Effector memory CD8-positive, alpha-beta T cell (primary cell): ENCODE data around the gene SLC5A10.

Experiments
- ATAC-seq: fragments of 150-1000 bp; cut with Tn5 transposase; replicated peaks from 2 replicates; pipeline ENCODE4 v1.10.0; 2021; ENCODE audit warnings: mild to moderate bottlenecking, moderate library complexity
- DNase-seq, 3 experiments: peaks; one replicate each; pipeline ENCODE4 v3.0.0; 2021
- H3K27ac Mint-ChIP-seq, 2 donors: one replicate each; pipeline ENCODE4 v1.8.0; 2022; ENCODE audit warnings: mild to moderate bottlenecking in 2 of 2, mixed read lengths in 2 of 2, moderate library complexity in 2 of 2
- H3K27me3 Mint-ChIP-seq, 2 donors: one replicate each; pipeline ENCODE4 v1.8.0; 2022; ENCODE audit warnings: mixed read lengths in 2 of 2
- H3K36me3 Mint-ChIP-seq: one replicate; pipeline ENCODE4 v1.8.0; 2022; ENCODE audit warnings: mild to moderate bottlenecking, moderate library complexity, mixed read lengths; ENCODE audit not compliant: insufficient read depth
- H3K4me1 Mint-ChIP-seq, 2 donors: one replicate each; pipeline ENCODE4 v1.8.0; 2022; ENCODE audit warnings: low read depth in 2 of 2, mixed read lengths in 2 of 2
- H3K4me3 Mint-ChIP-seq, 2 donors: one replicate each; pipeline ENCODE4 v1.8.0; 2022; ENCODE audit warnings: mild to moderate bottlenecking in 2 of 2, mixed read lengths in 2 of 2, moderate library complexity in 2 of 2
- H3K9me3 Mint-ChIP-seq, 2 donors: one replicate each; pipeline ENCODE4 v1.8.0; 2022; ENCODE audit warnings: mixed read lengths in 2 of 2

The SLC5A10 gene

DNA sequence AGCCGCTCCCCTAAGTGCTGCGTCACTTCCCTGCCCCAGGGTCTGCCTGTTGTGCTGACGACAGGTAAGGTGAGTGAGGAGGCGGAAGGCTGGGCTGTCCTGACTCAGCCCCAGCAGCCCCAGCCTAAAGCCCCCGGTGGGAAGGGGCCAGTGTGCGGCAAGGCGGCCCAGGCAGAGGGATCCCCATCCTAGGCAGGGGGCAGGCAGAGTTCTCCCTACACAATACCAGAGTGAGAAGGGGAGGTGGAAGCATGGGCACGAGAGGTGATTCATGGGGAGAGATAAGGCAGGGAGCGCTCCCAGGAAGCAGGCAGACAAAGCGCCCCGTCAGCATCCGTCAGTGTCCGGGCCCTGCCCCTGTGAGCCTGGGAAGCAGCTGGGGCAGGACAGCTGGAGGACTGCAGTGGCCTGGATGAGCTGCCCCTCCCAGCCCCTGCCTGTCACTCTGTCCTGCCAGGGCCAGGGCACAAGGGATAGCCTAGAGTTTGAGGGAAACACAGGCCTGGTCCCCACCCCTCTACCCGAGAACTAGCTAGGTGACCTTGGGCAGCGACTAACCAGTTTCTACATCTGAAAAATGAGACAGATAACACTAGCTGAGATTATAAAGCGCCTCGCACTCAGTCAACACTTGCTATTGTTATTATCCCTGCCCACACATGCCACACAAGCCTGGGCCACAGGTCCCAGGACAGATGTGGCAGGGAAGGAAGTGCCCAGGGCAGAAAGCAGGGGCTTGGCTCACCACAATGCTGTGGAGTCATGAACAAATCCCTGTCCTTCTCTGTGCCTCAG is 48.8 kb downstream of the SLC5A10 start:
- no peak for DNase-seq
- peaks cover 8% of the 10 kb centered on the region for H3K36me3 Mint-ChIP-seq

GRCh38 chr17:19001907-19002590 is 50.1 kb downstream of the SLC5A10 start:
- Mint-ChIP-seq H3K4me1 (peaks cover 22 to 31% of the 10 kb centered on the region in 2 donors), H3K9me3 (no peaks in the 10 kb centered on the region), H3K27ac (peak overlapping the region in 1 of 2 donors; percentile 46), H3K36me3 (peaks cover 10% of the 10 kb centered on the region), H3K4me3 (peak overlapping the region; percentile 24 to 86), H3K27me3 (no peaks in the 10 kb centered on the region)
- no peak for ATAC-seq
- DNase-seq, result no peak

More for the DNA sequence above, 48.8 kb downstream of the SLC5A10 start:
- H3K27ac Mint-ChIP-seq, result no peak overlapping the region
- peaks cover 25 to 35% of the 10 kb centered on the region in 2 donors for H3K4me1 Mint-ChIP-seq
- H3K27me3 Mint-ChIP-seq, result no peaks in the 10 kb centered on the region
- H3K9me3 Mint-ChIP-seq, result no peaks in the 10 kb centered on the region
- ATAC-seq, result no peak
- H3K4me3 Mint-ChIP-seq, result no peak overlapping the region

DNA sequence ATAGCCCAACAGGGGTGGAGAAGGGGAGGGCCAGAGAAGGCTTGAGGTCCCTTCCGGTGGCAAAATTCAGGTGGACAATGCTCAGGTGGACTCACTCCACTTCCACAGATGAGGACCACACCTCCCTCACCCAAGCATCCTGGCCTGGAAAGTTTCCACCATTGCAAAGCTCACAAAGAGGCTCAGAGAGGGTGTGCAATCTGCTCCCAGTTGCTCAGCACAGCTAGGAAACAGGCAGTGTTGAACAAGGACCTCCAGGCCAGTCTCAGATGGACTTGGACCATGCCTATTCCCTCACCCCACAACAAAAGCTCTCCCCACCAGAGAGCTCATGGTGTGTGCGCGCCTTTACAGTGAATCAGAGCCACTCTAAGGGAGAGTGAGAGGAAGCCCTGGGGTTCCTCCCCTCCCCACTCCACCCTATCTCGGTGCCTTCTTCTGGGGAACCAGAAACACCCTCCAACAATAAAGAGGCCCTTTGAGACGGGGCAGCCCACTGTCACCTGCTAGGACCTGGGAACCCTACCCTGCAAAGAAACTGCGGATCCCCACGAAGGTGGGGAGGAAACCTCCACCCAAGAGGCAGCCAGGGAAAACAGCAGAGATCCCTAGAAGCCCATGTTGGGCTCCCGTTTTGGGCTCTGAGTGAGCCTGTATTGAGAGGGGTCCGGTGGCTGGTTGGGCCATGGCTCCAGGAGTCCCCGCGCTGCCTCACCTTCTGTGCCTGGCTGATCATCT is 51.0 kb downstream of the SLC5A10 start:
- Mint-ChIP-seq H3K9me3 (no peaks in the 10 kb centered on the region), H3K27me3 (no peaks in the 10 kb centered on the region), H3K36me3 (peaks cover 10% of the 10 kb centered on the region), H3K4me1 (peaks cover 22 to 27% of the 10 kb centered on the region in 2 donors), H3K27ac (peak overlapping the region; percentile 26 to 91), H3K4me3 (peak overlapping the region; percentile 86 to 88)
- no peak for DNase-seq
- no peak for ATAC-seq

DNA sequence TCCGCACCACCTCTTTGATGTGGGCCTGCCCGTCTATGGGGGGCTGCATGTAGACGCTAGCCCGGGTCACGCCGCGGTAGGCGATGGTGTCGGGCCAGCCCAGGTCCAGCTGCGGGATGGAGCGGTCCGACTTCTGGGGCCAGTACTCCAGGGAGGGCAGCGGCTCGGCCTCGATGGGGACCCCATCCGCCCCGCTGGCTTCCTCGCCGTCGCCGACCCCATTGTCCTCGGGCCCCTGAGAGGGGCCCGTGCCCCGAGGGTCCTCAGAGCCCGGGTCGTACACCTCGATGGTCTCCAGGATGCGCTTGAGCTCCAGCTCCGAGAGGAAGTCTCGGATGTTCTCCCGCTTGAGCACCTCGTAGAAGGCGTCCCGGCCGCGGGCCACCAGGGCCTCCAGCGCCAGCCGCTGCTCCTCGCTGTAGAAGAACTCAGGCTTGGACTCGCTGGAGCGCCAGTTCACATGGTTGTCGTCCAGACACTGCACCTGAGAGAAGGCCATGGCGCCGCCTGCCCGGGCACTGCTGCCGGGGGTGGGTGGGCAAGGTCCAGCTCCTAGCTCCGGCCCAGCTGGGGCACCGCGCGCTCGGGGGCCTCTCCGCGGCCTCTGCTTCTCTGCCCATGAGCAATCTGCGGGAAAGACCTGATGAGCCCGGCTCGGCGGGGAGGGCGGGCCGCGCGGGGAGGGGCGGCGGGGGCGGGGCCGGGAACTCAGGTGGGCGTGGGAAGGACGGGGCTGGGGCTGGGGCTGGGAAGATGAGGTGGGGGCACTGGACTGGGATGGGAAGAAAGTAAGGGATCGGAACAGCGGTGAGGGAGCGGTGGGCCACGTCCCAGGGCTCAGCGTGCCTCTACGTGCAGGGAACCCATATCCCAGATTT is 51.8 kb downstream of the SLC5A10 start:
- DNase-seq, result no peak
- no peaks in the 10 kb centered on the region for H3K9me3 Mint-ChIP-seq
- H3K36me3 Mint-ChIP-seq, result peaks cover 10% of the 10 kb centered on the region
- no peaks in the 10 kb centered on the region for H3K27me3 Mint-ChIP-seq
- H3K4me3 Mint-ChIP-seq, result peak overlapping the region; percentile 86 to 88
- H3K4me1 Mint-ChIP-seq, result peaks cover 22 to 27% of the 10 kb centered on the region in 2 donors
- H3K27ac Mint-ChIP-seq, result peak overlapping the region; percentile 91 to 92
- peak; percentile 8 for ATAC-seq

GRCh38 chr17:19004421-19005136 is 52.6 kb downstream of the SLC5A10 start, which contains the start of gene FAM83G:
Gene FAM83G, minus strand, starts transcription at chr17:19004764. Its CDS starts 723 bp downstream, at chr17:19004041.
- DNase-seq (peak; percentile 79 to 84 (median 80)), ATAC-seq (peak; percentile 88)
- no peaks in the 10 kb centered on the region for H3K27me3 Mint-ChIP-seq
- H3K27ac Mint-ChIP-seq, result peak within 1 kb of the TSS; percentile 91 to 92
- H3K4me3 Mint-ChIP-seq, result peak within 1 kb of the TSS; percentile 86 to 88
- H3K4me1 Mint-ChIP-seq, result peaks cover 22 to 27% of the 10 kb centered on the region in 2 donors
- H3K9me3 Mint-ChIP-seq, result no peaks in the 10 kb centered on the region
- peaks cover 10% of the 10 kb centered on the region for H3K36me3 Mint-ChIP-seq

- Mint-ChIP-seq H3K27me3 (no peaks in the 10 kb centered on the region), H3K4me1 (peaks cover 22 to 27% of the 10 kb centered on the region in 2 donors), H3K27ac (peak overlapping the region; percentile 91 to 92), H3K9me3 (no peaks in the 10 kb centered on the region), H3K36me3 (peaks cover 10% of the 10 kb centered on the region), H3K4me3 (peak overlapping the region; percentile 86 to 88)
- ATAC-seq, result no peak
- no peak for DNase-seq
Observed at GRCh38 chr17:19005137-19005773, 53.3 kb downstream of the SLC5A10 start.

GRCh38 chr17:19005789-19006430 is 53.9 kb downstream of the SLC5A10 start:
- Mint-ChIP-seq H3K27me3 (no peaks in the 10 kb centered on the region), H3K4me3 (peak overlapping the region; percentile 18 to 86), H3K27ac (peak overlapping the region; percentile 91 to 92), H3K36me3 (peaks cover 10% of the 10 kb centered on the region), H3K4me1 (peaks cover 22 to 29% of the 10 kb centered on the region in 2 donors), H3K9me3 (no peaks in the 10 kb centered on the region)
- no peak for ATAC-seq
- DNase-seq, result no peak

DNA sequence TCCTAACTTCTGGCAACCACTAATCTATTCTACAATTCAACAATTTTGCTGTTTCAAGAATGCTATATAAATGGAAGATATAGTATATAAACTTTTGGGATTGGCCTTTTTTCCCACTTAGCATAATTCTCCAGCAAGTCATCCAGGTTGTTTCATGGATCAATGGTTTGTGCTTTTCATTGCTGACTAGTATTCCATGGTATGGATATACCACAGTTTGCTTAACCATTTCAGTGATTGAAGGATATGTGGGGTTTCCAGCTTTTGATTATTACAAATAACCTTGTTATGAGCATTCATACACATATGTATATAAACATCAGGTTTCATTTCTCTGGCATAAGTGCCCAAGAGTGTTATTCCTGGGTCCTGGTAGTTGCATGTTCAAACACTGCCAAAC is 54.7 kb downstream of the SLC5A10 start:
- Mint-ChIP-seq H3K4me1 (peaks cover 17 to 28% of the 10 kb centered on the region in 2 donors), H3K27ac (peak overlapping the region; percentile 91 to 92), H3K36me3 (peaks cover 10% of the 10 kb centered on the region), H3K4me3 (no peak overlapping the region), H3K27me3 (no peaks in the 10 kb centered on the region), H3K9me3 (no peaks in the 10 kb centered on the region)
- no peak for DNase-seq
- no peak for ATAC-seq

GRCh38 chr17:19009970-19010369 is 58.0 kb downstream of the SLC5A10 start:
- Mint-ChIP-seq H3K27me3 (peaks cover 0 to 2% of the 10 kb centered on the region in 2 donors), H3K27ac (peak overlapping the region in 1 of 2 donors; percentile 11), H3K36me3 (peaks cover 7% of the 10 kb centered on the region), H3K9me3 (no peaks in the 10 kb centered on the region), H3K4me3 (no peak overlapping the region), H3K4me1 (peaks cover 0 to 9% of the 10 kb centered on the region in 2 donors)
- ATAC-seq (no peak), DNase-seq (no peak)

GRCh38 chr17:19010729-19011505 is 59.0 kb downstream of the SLC5A10 start:
- Mint-ChIP-seq H3K4me1 (peaks cover 0 to 6% of the 10 kb centered on the region in 2 donors), H3K27ac (peak overlapping the region; percentile 75 to 83), H3K27me3 (peaks cover 0 to 12% of the 10 kb centered on the region in 2 donors), H3K9me3 (no peaks in the 10 kb centered on the region), H3K36me3 (peaks cover 4% of the 10 kb centered on the region), H3K4me3 (no peak overlapping the region)
- no peak for DNase-seq
- no peak for ATAC-seq

GRCh38 chr17:19011581-19011980 is 59.6 kb downstream of the SLC5A10 start:
- Mint-ChIP-seq H3K27me3 (peaks cover under 1 to 18% of the 10 kb centered on the region in 2 donors), H3K36me3 (peaks cover 4% of the 10 kb centered on the region), H3K27ac (peak overlapping the region in 1 of 2 donors; percentile 83), H3K9me3 (no peaks in the 10 kb centered on the region), H3K4me3 (no peak overlapping the region), H3K4me1 (peaks cover 0 to 6% of the 10 kb centered on the region in 2 donors)
- DNase-seq (no peak), ATAC-seq (no peak)
